ENCODE data around the gene TRAF2. TPM values are rescaled to one million over a fixed set of nuclear protein-coding genes. Genes with fewer than 3 reads are reported as not detected.

TRAF2 gene
- total RNA-seq, 1 donor from 2014 or later = 67.4 TPM

- peaks cover 26% of the 10 kb centered on the region for H3K4me1 Mint-ChIP-seq (ENCODE audit: low read depth)
- no peaks in the 10 kb centered on the region for H3K27me3 Mint-ChIP-seq (ENCODE audit: insufficient read depth)
- intact Hi-C loops (cut with micrococcal nuclease) = no loop called here
- H3K4me3 Mint-ChIP-seq = no peak overlapping the region
- peak overlapping the region; percentile 72 for H3K27ac Mint-ChIP-seq
- no peak for DNase-seq (ENCODE audit: low spot score)
- H3K9me3 Mint-ChIP-seq = no peaks in the 10 kb centered on the region
- peaks cover 40% of the 10 kb centered on the region for H3K36me3 Mint-ChIP-seq (ENCODE audit: low read depth)
Observed at GRCh38 chr9:136907011-136907914, 20.9 kb downstream of the TRAF2 start.

DNA sequence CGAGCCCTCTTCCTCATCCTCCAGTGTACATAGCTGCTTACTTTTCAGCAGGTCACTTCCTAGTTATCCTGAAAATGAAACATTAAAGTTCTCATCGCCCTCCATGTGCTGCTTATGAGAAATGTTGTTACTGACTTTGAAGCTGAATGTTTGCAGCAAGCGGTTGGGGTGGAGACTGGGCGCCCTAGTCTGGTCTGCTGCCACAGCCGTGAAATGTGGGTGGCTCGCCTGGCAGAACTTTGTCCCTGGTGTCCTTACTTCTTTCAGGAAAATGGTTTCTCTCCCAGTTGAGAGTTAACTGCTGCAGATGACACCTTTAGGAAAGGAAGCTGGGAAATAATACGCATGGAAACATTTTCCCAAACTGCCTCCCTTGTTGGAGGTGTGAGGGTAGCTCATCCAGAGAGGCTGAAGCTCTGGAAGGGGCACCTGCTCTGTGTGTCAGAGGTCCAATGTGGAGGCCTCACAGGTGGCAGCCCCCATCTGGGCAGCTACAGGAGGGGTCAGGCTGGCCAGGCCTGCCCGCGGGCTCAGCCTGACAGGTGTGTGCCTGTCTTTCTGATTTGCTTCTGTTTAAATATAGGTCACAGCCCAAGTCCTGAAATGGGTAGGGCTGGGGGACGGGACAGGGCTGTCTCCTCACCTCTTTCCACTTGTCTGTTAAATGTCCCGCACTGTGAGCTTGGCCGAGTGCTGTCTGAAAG lies 24.0 kb downstream of the TRAF2 start:
- no peak for DNase-seq (ENCODE audit: low spot score)
- Mint-ChIP-seq H3K36me3 (ENCODE audit: low read depth) (peaks cover 37% of the 10 kb centered on the region), H3K4me3 (no peak overlapping the region), H3K4me1 (ENCODE audit: low read depth) (peaks cover 8% of the 10 kb centered on the region), H3K27ac (peak overlapping the region; percentile 34), H3K27me3 (ENCODE audit: insufficient read depth) (no peaks in the 10 kb centered on the region), H3K9me3 (no peaks in the 10 kb centered on the region)
- intact Hi-C loops (cut with micrococcal nuclease) = no loop called here

DNA sequence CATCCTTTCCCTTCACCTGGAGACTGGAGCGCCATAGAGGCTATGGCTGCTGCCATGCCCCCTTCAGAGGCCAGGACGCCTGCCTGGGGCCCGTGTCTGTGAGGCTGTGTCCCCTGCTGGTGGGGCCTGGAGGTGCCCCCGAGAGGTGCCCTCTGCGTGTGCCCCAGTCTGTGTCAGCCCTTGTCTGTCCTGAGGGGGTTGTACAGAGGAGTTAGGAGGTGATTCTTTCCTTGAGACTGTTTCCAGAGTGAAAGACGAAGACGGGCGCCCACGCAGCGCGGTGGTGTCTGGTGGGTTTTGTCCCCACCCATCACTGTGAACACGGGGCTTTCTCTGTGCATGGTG lies 24.6 kb downstream of the TRAF2 start:
- no peaks in the 10 kb centered on the region for H3K27me3 Mint-ChIP-seq (ENCODE audit: insufficient read depth)
- peak overlapping the region; percentile 34 for H3K27ac Mint-ChIP-seq
- intact Hi-C loops (cut with micrococcal nuclease) = no loop called here
- no peak overlapping the region for H3K4me3 Mint-ChIP-seq
- DNase-seq (ENCODE audit: low spot score) = no peak
- H3K36me3 Mint-ChIP-seq (ENCODE audit: low read depth) = peaks cover 34% of the 10 kb centered on the region
- H3K9me3 Mint-ChIP-seq = no peaks in the 10 kb centered on the region
- H3K4me1 Mint-ChIP-seq (ENCODE audit: low read depth) = peaks cover 4% of the 10 kb centered on the region

- H3K4me3 Mint-ChIP-seq = no peak overlapping the region
- no peaks in the 10 kb centered on the region for H3K9me3 Mint-ChIP-seq
- intact Hi-C loops (cut with micrococcal nuclease) = no loop called here
- no peak overlapping the region for H3K27ac Mint-ChIP-seq
- peaks cover 38% of the 10 kb centered on the region for H3K36me3 Mint-ChIP-seq (ENCODE audit: low read depth)
- H3K4me1 Mint-ChIP-seq (ENCODE audit: low read depth) = no peaks in the 10 kb centered on the region
- H3K27me3 Mint-ChIP-seq (ENCODE audit: insufficient read depth) = no peaks in the 10 kb centered on the region
- no peak for DNase-seq (ENCODE audit: low spot score)
Observed at GRCh38 chr9:136913701-136914438, 27.6 kb downstream of the TRAF2 start.

- Mint-ChIP-seq H3K36me3 (ENCODE audit: low read depth) (peaks cover 41% of the 10 kb centered on the region), H3K27ac (no peak overlapping the region), H3K9me3 (no peaks in the 10 kb centered on the region), H3K4me1 (ENCODE audit: low read depth) (no peaks in the 10 kb centered on the region), H3K4me3 (no peak overlapping the region), H3K27me3 (ENCODE audit: insufficient read depth) (no peaks in the 10 kb centered on the region)
- DNase-seq (ENCODE audit: low spot score) = no peak
- intact Hi-C loops (cut with micrococcal nuclease) = no loop called here
Observed at GRCh38 chr9:136915632-136916329, 29.5 kb downstream of the TRAF2 start.

DNA sequence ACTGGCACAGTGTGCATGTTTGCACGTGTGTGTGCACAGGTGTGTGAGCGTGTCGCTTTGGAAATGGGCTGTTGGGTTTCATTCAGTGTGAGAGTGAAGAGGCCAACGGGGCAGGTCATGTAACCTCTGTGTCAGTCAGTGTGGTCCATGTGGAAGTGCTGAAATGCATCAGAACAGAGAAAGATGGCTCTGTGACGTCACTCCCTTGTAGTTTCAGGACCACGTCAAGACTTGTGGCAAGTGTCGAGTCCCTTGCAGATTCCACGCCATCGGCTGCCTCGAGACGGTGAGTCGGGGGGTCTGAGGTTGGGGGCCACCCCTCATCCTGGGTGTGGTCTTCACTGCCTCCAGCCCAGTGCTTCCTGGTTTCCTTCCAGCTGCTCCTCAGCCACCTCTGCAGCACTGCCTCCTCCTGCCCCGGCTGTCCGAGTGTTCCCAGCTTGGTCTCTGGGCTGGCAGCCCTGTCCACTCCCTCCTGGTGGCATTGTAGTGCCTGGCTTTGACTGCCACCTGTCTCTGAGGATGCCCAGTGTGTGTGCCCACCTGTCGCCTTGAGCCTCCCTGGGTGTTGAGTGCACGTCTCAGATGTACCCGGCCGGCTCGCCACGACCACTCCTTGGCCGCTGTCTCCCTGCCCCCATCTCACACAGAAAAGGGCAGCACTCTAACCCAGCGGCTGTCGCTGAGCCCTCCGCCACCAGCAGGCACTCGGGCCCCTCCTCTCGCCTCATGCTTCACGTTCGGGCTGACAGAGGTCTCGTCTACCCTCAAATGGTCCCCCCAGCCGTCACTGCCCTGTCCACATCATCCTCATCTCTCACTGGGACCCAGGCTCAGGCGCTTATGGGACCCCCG lies 30.2 kb downstream of the TRAF2 start:
- intact Hi-C loops (cut with micrococcal nuclease) = no loop called here
- DNase-seq (ENCODE audit: low spot score) = no peak
- Mint-ChIP-seq H3K4me3 (no peak overlapping the region), H3K4me1 (ENCODE audit: low read depth) (no peaks in the 10 kb centered on the region), H3K27ac (no peak overlapping the region), H3K36me3 (ENCODE audit: low read depth) (peaks cover 40% of the 10 kb centered on the region), H3K9me3 (no peaks in the 10 kb centered on the region), H3K27me3 (ENCODE audit: insufficient read depth) (no peaks in the 10 kb centered on the region)

DNA sequence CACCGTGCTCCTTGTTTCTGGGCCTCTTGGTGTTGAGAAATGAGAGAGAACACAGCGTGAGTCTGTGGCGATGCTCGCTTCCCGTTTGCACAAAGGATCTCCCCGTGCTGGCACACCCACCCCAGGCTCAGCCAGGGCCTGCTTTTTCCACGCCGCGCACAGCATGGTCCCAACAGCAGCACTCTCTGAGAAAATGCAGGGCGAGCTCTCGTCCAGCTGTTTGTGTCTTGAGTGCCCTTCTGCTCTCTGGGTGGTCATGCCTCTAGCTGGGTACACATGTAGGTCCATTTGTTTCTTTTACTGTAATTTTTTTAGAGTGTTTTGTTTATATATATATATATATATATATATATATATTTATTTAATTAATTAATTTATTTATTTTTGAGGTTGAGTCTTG lies 31.6 kb downstream of the TRAF2 start:
- H3K27me3 Mint-ChIP-seq (ENCODE audit: insufficient read depth) = no peaks in the 10 kb centered on the region
- H3K36me3 Mint-ChIP-seq (ENCODE audit: low read depth) = peaks cover 46% of the 10 kb centered on the region
- DNase-seq (ENCODE audit: low spot score) = no peak
- H3K4me3 Mint-ChIP-seq = no peak overlapping the region
- intact Hi-C loops (cut with micrococcal nuclease) = no loop called here
- H3K9me3 Mint-ChIP-seq = no peaks in the 10 kb centered on the region
- H3K27ac Mint-ChIP-seq = no peak overlapping the region
- no peaks in the 10 kb centered on the region for H3K4me1 Mint-ChIP-seq (ENCODE audit: low read depth)

- intact Hi-C loops (cut with micrococcal nuclease) = no loop called here
- Mint-ChIP-seq H3K9me3 (no peaks in the 10 kb centered on the region), H3K36me3 (ENCODE audit: low read depth) (peaks cover 42% of the 10 kb centered on the region), H3K27me3 (ENCODE audit: insufficient read depth) (no peaks in the 10 kb centered on the region), H3K4me3 (no peak overlapping the region), H3K4me1 (ENCODE audit: low read depth) (no peaks in the 10 kb centered on the region), H3K27ac (no peak overlapping the region)
- no peak for DNase-seq (ENCODE audit: low spot score)
Observed at GRCh38 chr9:136920069-136920468, 33.8 kb downstream of the TRAF2 start.

DNA sequence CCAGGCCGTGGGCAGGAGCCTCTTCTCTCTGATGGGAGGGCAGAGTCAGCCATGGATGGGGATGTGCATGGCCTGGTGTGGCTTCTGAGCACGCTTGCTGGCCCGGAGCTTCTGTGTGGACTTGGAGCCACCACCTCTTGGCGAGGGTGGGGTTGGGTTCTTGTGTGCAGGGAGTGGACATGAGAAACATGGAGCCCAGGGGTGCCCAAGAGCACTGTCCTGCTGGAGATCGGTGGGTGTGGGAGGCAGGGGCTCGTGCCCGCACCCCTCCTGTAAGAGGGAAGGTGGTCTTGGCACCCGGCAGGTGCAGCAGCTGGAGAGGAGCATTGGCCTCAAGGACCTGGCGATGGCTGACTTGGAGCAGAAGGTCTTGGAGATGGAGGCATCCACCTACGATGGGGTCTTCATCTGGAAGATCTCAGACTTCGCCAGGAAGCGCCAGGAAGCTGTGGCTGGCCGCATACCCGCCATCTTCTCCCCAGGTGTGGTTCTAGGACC lies 34.5 kb downstream of the TRAF2 start:
- Mint-ChIP-seq H3K36me3 (ENCODE audit: low read depth) (peaks cover 42% of the 10 kb centered on the region), H3K9me3 (no peaks in the 10 kb centered on the region), H3K27me3 (ENCODE audit: insufficient read depth) (no peaks in the 10 kb centered on the region), H3K4me3 (no peak overlapping the region), H3K4me1 (ENCODE audit: low read depth) (no peaks in the 10 kb centered on the region), H3K27ac (no peak overlapping the region)
- intact Hi-C loops (cut with micrococcal nuclease) = no loop called here
- no peak for DNase-seq (ENCODE audit: low spot score)

- Mint-ChIP-seq H3K9me3 (no peaks in the 10 kb centered on the region), H3K27me3 (ENCODE audit: insufficient read depth) (no peaks in the 10 kb centered on the region), H3K4me3 (no peak overlapping the region), H3K27ac (no peak overlapping the region), H3K4me1 (ENCODE audit: low read depth) (no peaks in the 10 kb centered on the region), H3K36me3 (ENCODE audit: low read depth) (peaks cover 39% of the 10 kb centered on the region)
- intact Hi-C loops (cut with micrococcal nuclease) = no loop called here
- DNase-seq (ENCODE audit: low spot score) = no peak
Observed at GRCh38 chr9:136921307-136921706, 35.0 kb downstream of the TRAF2 start.

DNA sequence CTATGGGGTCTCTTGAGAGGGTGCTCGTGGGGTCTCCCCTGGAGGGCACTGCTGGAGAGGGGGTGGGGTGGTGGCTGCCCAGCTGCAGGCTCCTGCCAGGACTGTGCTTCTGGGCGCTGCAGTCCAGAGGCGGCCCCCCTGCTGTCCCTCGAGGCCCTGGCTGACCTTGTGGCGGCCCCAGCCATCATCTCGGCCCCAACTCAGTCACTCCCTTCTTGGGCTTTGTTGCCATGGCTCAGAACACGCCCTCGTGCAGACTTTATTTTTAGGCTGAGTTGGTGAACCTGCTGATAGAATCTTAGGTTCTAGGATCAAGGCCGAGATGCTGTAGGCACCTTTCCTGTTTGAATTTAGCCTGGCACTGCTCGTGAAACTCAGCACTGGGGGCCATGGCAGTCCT lies 35.4 kb downstream of the TRAF2 start:
- H3K4me1 Mint-ChIP-seq (ENCODE audit: low read depth) = no peaks in the 10 kb centered on the region
- peaks cover 38% of the 10 kb centered on the region for H3K36me3 Mint-ChIP-seq (ENCODE audit: low read depth)
- no peaks in the 10 kb centered on the region for H3K27me3 Mint-ChIP-seq (ENCODE audit: insufficient read depth)
- peak overlapping the region; percentile 29 for H3K27ac Mint-ChIP-seq
- intact Hi-C loops (cut with micrococcal nuclease) = no loop called here
- H3K9me3 Mint-ChIP-seq = no peaks in the 10 kb centered on the region
- no peak for DNase-seq (ENCODE audit: low spot score)
- H3K4me3 Mint-ChIP-seq = no peak overlapping the region

- H3K4me3 Mint-ChIP-seq = no peak overlapping the region
- peaks cover under 1% of the 10 kb centered on the region for H3K4me1 Mint-ChIP-seq (ENCODE audit: low read depth)
- no peaks in the 10 kb centered on the region for H3K27me3 Mint-ChIP-seq (ENCODE audit: insufficient read depth)
- no peak overlapping the region for H3K27ac Mint-ChIP-seq
- DNase-seq (ENCODE audit: low spot score) = no peak
- no peaks in the 10 kb centered on the region for H3K9me3 Mint-ChIP-seq
- peaks cover 36% of the 10 kb centered on the region for H3K36me3 Mint-ChIP-seq (ENCODE audit: low read depth)
- intact Hi-C loops (cut with micrococcal nuclease) = no loop called here
Observed at GRCh38 chr9:136922540-136922939, 36.2 kb downstream of the TRAF2 start.

Data from activated T-helper 1 cell treated with anti-CD3 and anti-CD28 coated beads, Interleukin-12 subunit alpha, Interleukin-12 subunit beta, Interleukin-2, Interleukin-4 antibody, amounts not matched to agents 30 ng/mL and 10 ng/mL and 1 ng/mL, durations not matched to agents 14 hours and 24 hours and 36 hours (primary cell).